Measurements from ENCODE around the gene SFRP4.

DNA sequence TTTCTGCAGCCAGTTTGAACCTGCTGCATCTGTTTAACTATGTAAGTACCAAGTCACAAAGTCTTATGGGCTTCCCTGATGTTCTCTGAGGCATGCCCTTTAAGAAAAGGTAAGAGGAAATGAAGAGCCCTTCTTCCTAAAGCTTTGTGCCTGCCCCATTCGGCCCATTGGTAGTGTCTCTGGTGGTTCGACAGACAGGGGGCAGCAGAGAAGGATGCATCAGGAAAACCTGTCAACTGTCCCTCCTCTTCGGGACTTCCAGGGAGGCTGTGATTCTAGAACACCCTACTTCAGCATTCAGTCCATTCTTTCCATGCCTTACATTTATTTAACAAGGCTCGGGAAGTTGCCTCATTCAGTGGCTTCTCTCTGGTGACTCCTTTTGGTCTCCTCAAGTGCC lies 1.9 kb upstream of the SFRP4 start:
- TF ChIP-seq, protein P1, sequence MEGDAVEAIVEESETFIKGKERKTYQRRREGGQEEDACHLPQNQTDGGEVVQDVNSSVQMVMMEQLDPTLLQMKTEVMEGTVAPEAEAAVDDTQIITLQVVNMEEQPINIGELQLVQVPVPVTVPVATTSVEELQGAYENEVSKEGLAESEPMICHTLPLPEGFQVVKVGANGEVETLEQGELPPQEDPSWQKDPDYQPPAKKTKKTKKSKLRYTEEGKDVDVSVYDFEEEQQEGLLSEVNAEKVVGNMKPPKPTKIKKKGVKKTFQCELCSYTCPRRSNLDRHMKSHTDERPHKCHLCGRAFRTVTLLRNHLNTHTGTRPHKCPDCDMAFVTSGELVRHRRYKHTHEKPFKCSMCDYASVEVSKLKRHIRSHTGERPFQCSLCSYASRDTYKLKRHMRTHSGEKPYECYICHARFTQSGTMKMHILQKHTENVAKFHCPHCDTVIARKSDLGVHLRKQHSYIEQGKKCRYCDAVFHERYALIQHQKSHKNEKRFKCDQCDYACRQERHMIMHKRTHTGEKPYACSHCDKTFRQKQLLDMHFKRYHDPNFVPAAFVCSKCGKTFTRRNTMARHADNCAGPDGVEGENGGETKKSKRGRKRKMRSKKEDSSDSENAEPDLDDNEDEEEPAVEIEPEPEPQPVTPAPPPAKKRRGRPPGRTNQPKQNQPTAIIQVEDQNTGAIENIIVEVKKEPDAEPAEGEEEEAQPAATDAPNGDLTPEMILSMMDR (conservative IDR thresholded peaks at IDR 0.05; ENCODE audit: low read depth, low read length): no peak
- TF ChIP-seq POLR2A (IDR thresholded peaks at IDR 0.05; ENCODE audit: low read depth, low read length) (no peak), USF2 (IDR thresholded peaks at IDR 0.05; ENCODE audit: low read depth, low read length) (no peak), MAZ (IDR thresholded peaks at IDR 0.05; ENCODE audit: borderline replicate concordance, low read depth, low read length) (no peak), SMC3 (IDR thresholded peaks at IDR 0.05; ENCODE audit: low read depth, low read length) (no peak), RAD21 (IDR thresholded peaks at IDR 0.05; ENCODE audit: low read length) (no peak), CEBPB (IDR thresholded peaks at IDR 0.05; ENCODE audit: low read depth, low read length) (no peak), RFX5 (IDR thresholded peaks at IDR 0.05; ENCODE audit: low read depth, low read length) (no peak), RCOR1 (IDR thresholded peaks at IDR 0.05; ENCODE audit: insufficient replicate concordance, low read length) (no peak), MXI1 (IDR thresholded peaks at IDR 0.05; ENCODE audit: borderline replicate concordance, low read depth, low read length) (no peak), FOS (IDR thresholded peaks at IDR 0.05; ENCODE audit: low read depth, low read length) (no peak), BHLHE40 (IDR thresholded peaks at IDR 0.05; ENCODE audit: low read depth, low read length) (no peak)
- TF ChIP-seq, protein P2, sequence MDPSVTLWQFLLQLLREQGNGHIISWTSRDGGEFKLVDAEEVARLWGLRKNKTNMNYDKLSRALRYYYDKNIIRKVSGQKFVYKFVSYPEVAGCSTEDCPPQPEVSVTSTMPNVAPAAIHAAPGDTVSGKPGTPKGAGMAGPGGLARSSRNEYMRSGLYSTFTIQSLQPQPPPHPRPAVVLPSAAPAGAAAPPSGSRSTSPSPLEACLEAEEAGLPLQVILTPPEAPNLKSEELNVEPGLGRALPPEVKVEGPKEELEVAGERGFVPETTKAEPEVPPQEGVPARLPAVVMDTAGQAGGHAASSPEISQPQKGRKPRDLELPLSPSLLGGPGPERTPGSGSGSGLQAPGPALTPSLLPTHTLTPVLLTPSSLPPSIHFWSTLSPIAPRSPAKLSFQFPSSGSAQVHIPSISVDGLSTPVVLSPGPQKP (IDR thresholded peaks at IDR 0.05; ENCODE audit: borderline replicate concordance, low read depth, low read length): no peak

Data from IMR-90 (cell line).